Endothelial cell of umbilical vein (primary cell): ENCODE measurements around the gene SORCS1. TPM values are rescaled to one million over a fixed set of nuclear protein-coding genes. Genes with fewer than 3 reads are reported as not detected.

Experiments used
- BruUV-seq: library from RNA; stranded (reverse); fragments of 400-500 nt; replicated peaks from 2 replicates; lab custom pipeline; 2021; lab: Mats Ljungman, UMichigan
- CTCF ChIA-PET: fragments of 300-600, 350-600 bp; sonication (Branson Sonifier 250); formaldehyde crosslinking; loops from one replicate; lab custom pipeline; 2021; ENCODE audit warnings: antibody characterized with exemption, inconsistent platforms; lab: Charles Lee
- POLR2A ChIA-PET: fragments of 300-600, 350-600 bp; sonication (Branson Sonifier 250); formaldehyde crosslinking; loops from one replicate; lab custom pipeline; 2021; ENCODE audit warnings: antibody characterized with exemption, inconsistent platforms; lab: Charles Lee
- DNase-seq: peaks from one replicate; pipeline ENCODE4 v3.0.0-alpha.2; 2011; ENCODE audit warnings: low read depth, low spot score
- FAIRE-seq: peaks from 2 replicates; lab custom pipeline; 2011; peaks lifted over from hg19 to GRCh38; lab: Jason Lieb, UNC
- H2AFZ ChIP-seq: 2 replicates; pipeline ENCODE4 v1.6.0; 2012; ENCODE audit warnings: low read depth, low read length, control low read depth, inconsistent platforms
- H3K27ac ChIP-seq: 2 replicates; pipeline ENCODE4 v1.5.1; 2011; ENCODE audit warnings: low read depth, mild to moderate bottlenecking, control low read depth, low read length, moderate library complexity; ENCODE audit not compliant: insufficient read depth
- H3K27me3 ChIP-seq, 2 experiments: 2 replicates each; pipeline versions ENCODE4 v1.6.0 to v1.6.1; 2011; ENCODE audit warnings: low read length in 2 of 2, mixed read lengths in 1 of 2; ENCODE audit not compliant: control insufficient read depth in 2 of 2, insufficient read depth in 2 of 2
- H3K36me3 ChIP-seq, 2 experiments: 2 replicates in 1 of 2; 3 replicates in 1 of 2; pipeline ENCODE4 v1.5.1; 2011; ENCODE audit warnings: low read length in 2 of 2, mild to moderate bottlenecking in 1 of 2, moderate library complexity in 1 of 2; ENCODE audit not compliant: control insufficient read depth in 2 of 2, insufficient read depth in 2 of 2; ENCODE audit errors: extremely low read depth in 1 of 2
- H3K4me1 ChIP-seq: 3 replicates; pipeline ENCODE4 v1.5.1; 2011; ENCODE audit warnings: mild to moderate bottlenecking, low read length; ENCODE audit not compliant: control insufficient read depth, insufficient read depth; ENCODE audit errors: extremely low read depth
- H3K4me2 ChIP-seq: 2 replicates; pipeline ENCODE4 v1.6.1; 2011; ENCODE audit warnings: low read length, control low read depth, mixed read lengths; ENCODE audit not compliant: insufficient read depth
- H3K4me3 ChIP-seq, 3 experiments: fragments of 200-600 bp in 1 of 3; sonication (generic), shearing (Covaris generic) in 1 of 3; replicated peaks in 1 of 3; 2 replicates each; pipeline ENCODE4 v1.5.1; 2011 to 2016; ENCODE audit warnings: control low read depth in 3 of 3, low read length in 3 of 3, mild to moderate bottlenecking in 2 of 3, inconsistent platforms in 1 of 3, low read depth in 1 of 3, moderate library complexity in 1 of 3; ENCODE audit not compliant: insufficient read depth in 1 of 3
- H3K79me2 ChIP-seq: 2 replicates; pipeline ENCODE4 v1.6.0; 2012; ENCODE audit warnings: low read length, inconsistent platforms; ENCODE audit not compliant: control insufficient read depth, insufficient read depth
- H3K9ac ChIP-seq: replicated peaks from 2 replicates; pipeline ENCODE3; 2011; ENCODE audit warnings: low read length, control low read depth; ENCODE audit not compliant: insufficient read depth; ENCODE audit errors: extremely low read depth
- H3K9me1 ChIP-seq: replicated peaks from 3 replicates; pipeline ENCODE4 v1.6.0; 2011; ENCODE audit warnings: mild to moderate bottlenecking, low read length; ENCODE audit not compliant: control insufficient read depth, insufficient read depth; ENCODE audit errors: extremely low read depth
- H3K9me3 ChIP-seq: replicated peaks from 2 replicates; pipeline ENCODE4 v1.5.1; 2012; ENCODE audit warnings: low read length, inconsistent platforms; ENCODE audit not compliant: control insufficient read depth, insufficient read depth
- H4K20me1 ChIP-seq: replicated peaks from 2 replicates; pipeline ENCODE3; 2011; ENCODE audit warnings: mild to moderate bottlenecking, low read length; ENCODE audit not compliant: control insufficient read depth, insufficient read depth; ENCODE audit errors: extremely low read depth
- EZH2 ChIP-seq: IDR thresholded peaks from 2 replicates; pipeline ENCODE4 v1.6.1; 2012; ENCODE audit warnings: borderline replicate concordance, low read depth, mild to moderate bottlenecking, moderate library complexity, low read length, inconsistent platforms; ENCODE audit not compliant: severe bottlenecking
- FOS ChIP-seq: IDR thresholded peaks from 2 replicates; pipeline ENCODE4 v1.6.1; 2011; ENCODE audit warnings: mild to moderate bottlenecking, low read length, moderate library complexity, borderline replicate concordance; ENCODE audit not compliant: insufficient read depth
- GATA2 ChIP-seq: IDR thresholded peaks from 2 replicates; pipeline ENCODE4 v1.7.0; 2011; ENCODE audit warnings: low read depth, mild to moderate bottlenecking, moderate library complexity, mixed read lengths, low read length; ENCODE audit not compliant: insufficient read length, insufficient read depth
- JUN ChIP-seq: IDR thresholded peaks from 2 replicates; pipeline ENCODE4 v1.6.1; 2011; ENCODE audit warnings: borderline replicate concordance, low read depth; ENCODE audit not compliant: insufficient read length, insufficient read depth
- MAX ChIP-seq: IDR thresholded peaks from 2 replicates; pipeline ENCODE4 v1.6.1; 2011; ENCODE audit not compliant: insufficient read depth, insufficient read length
- MYC ChIP-seq: IDR thresholded peaks from one replicate; pipeline ENCODE4 v1.6.1; 2011; ENCODE audit warnings: mild to moderate bottlenecking, low read depth, low read length
- POLR2A ChIP-seq: IDR thresholded peaks from 2 replicates; pipeline ENCODE4 v1.6.1; 2012; ENCODE audit warnings: low read depth, mild to moderate bottlenecking, control low read depth, low read length
- POLR2AphosphoS5 ChIP-seq: IDR thresholded peaks from 2 replicates; pipeline ENCODE4 v1.6.1; 2012; ENCODE audit warnings: low read depth, mild to moderate bottlenecking, control low read depth, low read length, moderate library complexity; ENCODE audit not compliant: insufficient read depth
- dilution Hi-C: fragments of 300-500 bp; cut with MboI; formaldehyde crosslinking; loops from one replicate; pipeline ENCODE4 v1.15.0; 2019; ENCODE audit warnings: low sequenced_read_pairs; ENCODE audit not compliant: extremely low pct_ligation_motif_present
- intact Hi-C: fragments of 100-400 bp; cut with micrococcal nuclease; formaldehyde crosslinking; loops from one replicate; pipeline ENCODE4 v1.10.0; 2022
- polyA plus RNA-seq, 4 experiments: library from polyadenylated mRNA; depleted of rRNA in 3 of 4; stranded (reverse) in 3 of 4; unstranded in 1 of 4; fragments of >200 nt; gene quantifications; 2 replicates each; pipeline versions ENCODE4 v1.2.1 to v1.2.3, GENCODE V29; 2011 to 2012; ENCODE audit warnings: missing spikeins in 1 of 4
- total RNA-seq: library from RNA; stranded (reverse); gene quantifications from 2 replicates; pipeline ENCODE4 v1.2.3, GENCODE V29; 2021
- TF ChIP-seq, protein P1 (sequence below), 2 donors: IDR thresholded peaks; 1 replicate in 1 of 2; 2 replicates in 1 of 2; pipeline ENCODE4 v1.5.1; 2011; ENCODE audit warnings: low read length in 2 of 2, mild to moderate bottlenecking in 2 of 2, moderate library complexity in 2 of 2, control low read depth in 1 of 2, inconsistent platforms in 1 of 2, low read depth in 1 of 2; ENCODE audit not compliant: insufficient read depth in 1 of 2; ENCODE audit errors: extremely low read depth in 1 of 2

SORCS1 gene
- total and polyA plus RNA-seq, 2 donors (not counting 3 experiments of a cell fraction or from before 2014, with no cell fraction given): not detected

- ChIA-PET POLR2A (no interaction called here), CTCF (no interaction called here)
- no peak for TF ChIP-seq JUN
- TF ChIP-seq POLR2A: no peak
- no peak for TF ChIP-seq POLR2AphosphoS5
- no peak for TF ChIP-seq MYC
- no peak for TF ChIP-seq GATA2
- no peaks in the 10 kb centered on the region for H3K36me3 ChIP-seq
- no peaks in the 10 kb centered on the region for H3K9me1 ChIP-seq
- no peaks in the 10 kb centered on the region for H4K20me1 ChIP-seq
- no peak overlapping the region for H3K4me2 ChIP-seq
- no peak overlapping the region for H3K4me3 ChIP-seq
- no peaks in the 10 kb centered on the region for H3K79me2 ChIP-seq
- H3K27me3 ChIP-seq: no peaks in the 10 kb centered on the region
- FAIRE-seq: no peak
- no peak overlapping the region for H2AFZ ChIP-seq
- dilution Hi-C loops: no loop called here
- no peak for DNase-seq
- H3K9me3 ChIP-seq: peaks cover 3% of the 10 kb centered on the region
- intact Hi-C loops: no loop called here
- no peak overlapping the region for H3K9ac ChIP-seq
- no peaks in the 10 kb centered on the region for H3K4me1 ChIP-seq
- BruUV-seq: no TSS peak
- no peak overlapping the region for H3K27ac ChIP-seq
Measured at GRCh38 chr10:107103174-107104025, 61.1 kb downstream of the SORCS1 start.

DNA sequence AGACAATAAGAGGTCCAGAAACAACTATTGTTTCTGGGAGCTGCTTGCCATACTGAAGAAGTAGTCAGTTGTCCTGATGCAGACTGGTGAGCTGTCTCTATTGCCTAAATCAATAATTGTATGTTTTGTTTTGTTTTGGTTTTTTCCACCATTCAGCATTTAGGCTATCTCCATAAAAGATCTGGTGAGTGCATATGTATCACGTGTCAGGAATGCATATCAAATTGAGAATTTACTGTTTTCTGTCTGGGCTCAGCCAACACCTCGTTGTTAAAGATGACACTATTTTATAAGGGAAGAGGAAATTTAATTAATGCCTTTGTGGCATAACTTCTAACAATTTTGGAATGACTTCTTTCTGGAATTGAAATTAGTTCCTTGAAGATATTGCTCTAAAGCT, 66.2 kb downstream of the SORCS1 start:
- POLR2A ChIA-PET: no interaction called here
- dilution Hi-C loops (no loop called here), intact Hi-C loops (no loop called here)
- no peak for DNase-seq
- no peak overlapping the region for H3K4me2 ChIP-seq
- no peak overlapping the region for H3K4me3 ChIP-seq
- H3K9me3 ChIP-seq: peaks cover 2% of the 10 kb centered on the region
- H3K9me1 ChIP-seq: no peaks in the 10 kb centered on the region
- H3K27me3 ChIP-seq: no peaks in the 10 kb centered on the region
- no peak for FAIRE-seq
- H3K27ac ChIP-seq: no peak overlapping the region
- no peak overlapping the region for H2AFZ ChIP-seq
- H4K20me1 ChIP-seq: no peaks in the 10 kb centered on the region
- no peaks in the 10 kb centered on the region for H3K4me1 ChIP-seq
- CTCF ChIA-PET: no interaction called here
- no peaks in the 10 kb centered on the region for H3K79me2 ChIP-seq
- no peaks in the 10 kb centered on the region for H3K36me3 ChIP-seq
- no peak overlapping the region for H3K9ac ChIP-seq
- BruUV-seq: no TSS peak
- no peak for TF ChIP-seq POLR2AphosphoS5
- TF ChIP-seq FOS: no peak
- no peak for TF ChIP-seq JUN
- TF ChIP-seq MYC: no peak
- no peak for TF ChIP-seq MAX
- TF ChIP-seq POLR2A: no peak
- TF ChIP-seq, protein P1, sequence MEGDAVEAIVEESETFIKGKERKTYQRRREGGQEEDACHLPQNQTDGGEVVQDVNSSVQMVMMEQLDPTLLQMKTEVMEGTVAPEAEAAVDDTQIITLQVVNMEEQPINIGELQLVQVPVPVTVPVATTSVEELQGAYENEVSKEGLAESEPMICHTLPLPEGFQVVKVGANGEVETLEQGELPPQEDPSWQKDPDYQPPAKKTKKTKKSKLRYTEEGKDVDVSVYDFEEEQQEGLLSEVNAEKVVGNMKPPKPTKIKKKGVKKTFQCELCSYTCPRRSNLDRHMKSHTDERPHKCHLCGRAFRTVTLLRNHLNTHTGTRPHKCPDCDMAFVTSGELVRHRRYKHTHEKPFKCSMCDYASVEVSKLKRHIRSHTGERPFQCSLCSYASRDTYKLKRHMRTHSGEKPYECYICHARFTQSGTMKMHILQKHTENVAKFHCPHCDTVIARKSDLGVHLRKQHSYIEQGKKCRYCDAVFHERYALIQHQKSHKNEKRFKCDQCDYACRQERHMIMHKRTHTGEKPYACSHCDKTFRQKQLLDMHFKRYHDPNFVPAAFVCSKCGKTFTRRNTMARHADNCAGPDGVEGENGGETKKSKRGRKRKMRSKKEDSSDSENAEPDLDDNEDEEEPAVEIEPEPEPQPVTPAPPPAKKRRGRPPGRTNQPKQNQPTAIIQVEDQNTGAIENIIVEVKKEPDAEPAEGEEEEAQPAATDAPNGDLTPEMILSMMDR (IDR thresholded peaks at IDR 0.05; ENCODE audit: extremely low read depth in 1 of 2, insufficient read depth in 1 of 2, low read depth in 1 of 2, low read length in 2 of 2): no peak
- TF ChIP-seq GATA2: no peak
- TF ChIP-seq EZH2: no peak
